MCF 10A (cell line): ENCODE measurements around the gene SSBP2. TPM values are rescaled to one million over a fixed set of nuclear protein-coding genes. Genes with fewer than 3 reads are reported as not detected.

Experiments used
- BruUV-seq: library from RNA; stranded (reverse); fragments of 400-500 nt; replicated peaks from 2 replicates; lab custom pipeline; 2021; lab: Mats Ljungman, UMichigan
- CTCF ChIA-PET: fragments of 300-600 bp; sonication (Branson Sonifier 250); formaldehyde crosslinking; extraction: SDS; loops from one replicate; lab custom pipeline; 2021; ENCODE audit warnings: antibody characterized with exemption, inconsistent platforms; lab: Yijun Ruan, JAX
- POLR2A ChIA-PET: fragments of 300-600, 350-650 bp; sonication (Branson Sonifier 250); formaldehyde crosslinking; extraction: SDS; loops from one replicate; lab custom pipeline; 2020; ENCODE audit warnings: antibody characterized with exemption, inconsistent platforms; lab: Yijun Ruan, JAX
- DNase-seq: peaks from one replicate; pipeline ENCODE4 v3.0.0-alpha.2; 2018; ENCODE audit not compliant: unreplicated experiment
- H3K27ac Mint-ChIP-seq: one replicate; pipeline ENCODE4 v1.8.0; 2022; ENCODE audit warnings: mild to moderate bottlenecking, low read depth, mixed read lengths; ENCODE audit not compliant: unreplicated experiment
- H3K27me3 Mint-ChIP-seq: one replicate; pipeline ENCODE4 v1.8.0; 2022; ENCODE audit warnings: mixed read lengths; ENCODE audit not compliant: insufficient read depth, unreplicated experiment
- H3K36me3 Mint-ChIP-seq: one replicate; pipeline ENCODE4 v1.8.0; 2022; ENCODE audit warnings: mild to moderate bottlenecking, moderate library complexity, mixed read lengths; ENCODE audit not compliant: insufficient read depth, unreplicated experiment
- H3K4me1 Mint-ChIP-seq: one replicate; pipeline ENCODE4 v1.8.0; 2022; ENCODE audit warnings: mixed read lengths; ENCODE audit not compliant: insufficient read depth, unreplicated experiment
- H3K4me3 Mint-ChIP-seq: one replicate; pipeline ENCODE4 v1.8.0; 2022; ENCODE audit warnings: mild to moderate bottlenecking, moderate library complexity, mixed read lengths; ENCODE audit not compliant: unreplicated experiment
- H3K9me3 Mint-ChIP-seq: one replicate; pipeline ENCODE4 v1.8.0; 2022; ENCODE audit warnings: mixed read lengths; ENCODE audit not compliant: unreplicated experiment
- CTCF ChIP-seq: fragments of 200-600 bp; IDR thresholded peaks from one replicate; pipeline ENCODE4 v1.8.0; 2022; ENCODE audit warnings: antibody characterized with exemption, mild to moderate bottlenecking; ENCODE audit not compliant: unreplicated experiment
- intact Hi-C: fragments of 100-400 bp; cut with micrococcal nuclease; formaldehyde crosslinking; loops from 2 replicates; pipeline ENCODE4 v1.14.1; 2022
- total RNA-seq: library from RNA; stranded (reverse); gene quantifications from 2 replicates; pipeline ENCODE4 v1.2.3, GENCODE V29; 2022

The SSBP2 gene
- total RNA-seq, 1 experiment from 2014 or later, result 52.7 TPM

- intact Hi-C loops, result no loop called here
- Mint-ChIP-seq H3K4me1 (peaks cover 9% of the 10 kb centered on the region), H3K27me3 (no peaks in the 10 kb centered on the region), H3K4me3 (no peak overlapping the region), H3K36me3 (no peaks in the 10 kb centered on the region), H3K9me3 (peaks cover 6% of the 10 kb centered on the region), H3K27ac (no peak overlapping the region)
- BruUV-seq, result no TSS peak
- ChIA-PET CTCF (interaction anchor here (0.7 kb wide), 1 partner anchor 9 kb away, joined by 4 read pairs; no protein-coding TSS in a partner anchor), POLR2A (interaction anchor here (1.4 to 2.1 kb wide), 3 partner anchors 11 to 13 kb away, joined by 3 to 15 read pairs (median 8); no protein-coding TSS in a partner anchor)
- DNase-seq, result no peak
- TF ChIP-seq CTCF, result no peak
Measured at GRCh38 chr5:81766611-81767010, 15.7 kb upstream of the SSBP2 start.

GRCh38 chr5:81763294-81763928, 12.5 kb upstream of the SSBP2 start:
- ChIA-PET POLR2A (interaction anchor here (0.6 to 1.3 kb wide), 6 partner anchors 8 to 93 kb away, joined by 3 to 6 read pairs (median 5); no protein-coding TSS in a partner anchor), CTCF (interaction anchor here (1.0 kb wide), 1 partner anchor 9 kb away, joined by 3 read pairs; no protein-coding TSS in a partner anchor)
- Mint-ChIP-seq H3K4me3 (no peak overlapping the region), H3K27me3 (no peaks in the 10 kb centered on the region), H3K27ac (no peak overlapping the region), H3K4me1 (peaks cover 4% of the 10 kb centered on the region), H3K9me3 (peaks cover 7% of the 10 kb centered on the region), H3K36me3 (no peaks in the 10 kb centered on the region)
- no peak for TF ChIP-seq CTCF
- no TSS peak for BruUV-seq
- intact Hi-C loops, result no loop called here
- no peak for DNase-seq

GRCh38 chr5:81762853-81763252, 12.0 kb upstream of the SSBP2 start:
- peaks cover 7% of the 10 kb centered on the region for H3K9me3 Mint-ChIP-seq
- TF ChIP-seq CTCF, result no peak
- H3K36me3 Mint-ChIP-seq, result no peaks in the 10 kb centered on the region
- intact Hi-C loops, result no loop called here
- H3K4me1 Mint-ChIP-seq, result peaks cover 7% of the 10 kb centered on the region
- CTCF ChIA-PET, result interaction anchor here (0.7 kb wide), 1 partner anchor 28 kb away, joined by 3 read pairs; no protein-coding TSS in a partner anchor
- H3K27me3 Mint-ChIP-seq, result no peaks in the 10 kb centered on the region
- BruUV-seq, result no TSS peak
- no peak overlapping the region for H3K27ac Mint-ChIP-seq
- H3K4me3 Mint-ChIP-seq, result no peak overlapping the region
- POLR2A ChIA-PET, result interaction anchor here (0.8 to 1.3 kb wide), 6 partner anchors 8 to 93 kb away, joined by 3 to 6 read pairs (median 5); no protein-coding TSS in a partner anchor
- no peak for DNase-seq

GRCh38 chr5:81762401-81762800, 11.5 kb upstream of the SSBP2 start:
- no peak overlapping the region for H3K4me3 Mint-ChIP-seq
- ChIA-PET POLR2A (interaction anchor here (1.0 to 1.2 kb wide), 3 partner anchors 8 to 25 kb away, joined by 3 to 5 read pairs (median 3); no protein-coding TSS in a partner anchor), CTCF (interaction anchor here (0.7 to 0.8 kb wide), 2 partner anchors 14 to 28 kb away, joined by 3 read pairs; no protein-coding TSS in a partner anchor)
- DNase-seq, result no peak
- no TSS peak for BruUV-seq
- peaks cover 7% of the 10 kb centered on the region for H3K9me3 Mint-ChIP-seq
- peaks cover 10% of the 10 kb centered on the region for H3K4me1 Mint-ChIP-seq
- intact Hi-C loops, result no loop called here
- no peaks in the 10 kb centered on the region for H3K36me3 Mint-ChIP-seq
- no peaks in the 10 kb centered on the region for H3K27me3 Mint-ChIP-seq
- no peak for TF ChIP-seq CTCF
- H3K27ac Mint-ChIP-seq, result no peak overlapping the region
